GM12874 (cell line): ENCODE results near the gene KLB.

Experiments
- TF ChIP-seq, protein P1 (sequence below): IDR thresholded peaks from 2 replicates; pipeline ENCODE4 v1.5.1; 2011; ENCODE audit warnings: low read depth, mild to moderate bottlenecking, control low read depth, low read length, moderate library complexity; ENCODE audit not compliant: insufficient read depth

The KLB gene

DNA sequence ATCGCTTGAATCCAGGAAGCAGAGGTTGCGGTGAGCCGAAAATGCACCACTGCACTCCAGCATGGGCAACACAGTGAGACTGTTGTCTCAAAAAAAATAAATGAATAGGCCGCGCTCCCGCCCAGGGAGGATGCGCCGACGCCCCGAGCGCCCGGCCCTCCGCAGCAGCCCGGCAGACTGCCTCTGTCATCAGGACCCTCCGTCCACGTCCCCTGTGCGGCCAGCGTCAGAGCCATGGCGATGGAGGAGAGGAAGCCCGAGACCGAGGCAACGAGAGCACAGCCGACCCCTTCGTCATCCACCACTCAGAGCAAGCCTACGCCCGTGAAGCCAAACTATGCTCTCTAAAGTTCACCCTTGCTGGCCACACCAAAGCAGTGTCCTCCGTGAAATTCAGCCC, 73.5 kb downstream of the KLB start:
- TF ChIP-seq, protein P1, sequence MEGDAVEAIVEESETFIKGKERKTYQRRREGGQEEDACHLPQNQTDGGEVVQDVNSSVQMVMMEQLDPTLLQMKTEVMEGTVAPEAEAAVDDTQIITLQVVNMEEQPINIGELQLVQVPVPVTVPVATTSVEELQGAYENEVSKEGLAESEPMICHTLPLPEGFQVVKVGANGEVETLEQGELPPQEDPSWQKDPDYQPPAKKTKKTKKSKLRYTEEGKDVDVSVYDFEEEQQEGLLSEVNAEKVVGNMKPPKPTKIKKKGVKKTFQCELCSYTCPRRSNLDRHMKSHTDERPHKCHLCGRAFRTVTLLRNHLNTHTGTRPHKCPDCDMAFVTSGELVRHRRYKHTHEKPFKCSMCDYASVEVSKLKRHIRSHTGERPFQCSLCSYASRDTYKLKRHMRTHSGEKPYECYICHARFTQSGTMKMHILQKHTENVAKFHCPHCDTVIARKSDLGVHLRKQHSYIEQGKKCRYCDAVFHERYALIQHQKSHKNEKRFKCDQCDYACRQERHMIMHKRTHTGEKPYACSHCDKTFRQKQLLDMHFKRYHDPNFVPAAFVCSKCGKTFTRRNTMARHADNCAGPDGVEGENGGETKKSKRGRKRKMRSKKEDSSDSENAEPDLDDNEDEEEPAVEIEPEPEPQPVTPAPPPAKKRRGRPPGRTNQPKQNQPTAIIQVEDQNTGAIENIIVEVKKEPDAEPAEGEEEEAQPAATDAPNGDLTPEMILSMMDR = no peak

DNA sequence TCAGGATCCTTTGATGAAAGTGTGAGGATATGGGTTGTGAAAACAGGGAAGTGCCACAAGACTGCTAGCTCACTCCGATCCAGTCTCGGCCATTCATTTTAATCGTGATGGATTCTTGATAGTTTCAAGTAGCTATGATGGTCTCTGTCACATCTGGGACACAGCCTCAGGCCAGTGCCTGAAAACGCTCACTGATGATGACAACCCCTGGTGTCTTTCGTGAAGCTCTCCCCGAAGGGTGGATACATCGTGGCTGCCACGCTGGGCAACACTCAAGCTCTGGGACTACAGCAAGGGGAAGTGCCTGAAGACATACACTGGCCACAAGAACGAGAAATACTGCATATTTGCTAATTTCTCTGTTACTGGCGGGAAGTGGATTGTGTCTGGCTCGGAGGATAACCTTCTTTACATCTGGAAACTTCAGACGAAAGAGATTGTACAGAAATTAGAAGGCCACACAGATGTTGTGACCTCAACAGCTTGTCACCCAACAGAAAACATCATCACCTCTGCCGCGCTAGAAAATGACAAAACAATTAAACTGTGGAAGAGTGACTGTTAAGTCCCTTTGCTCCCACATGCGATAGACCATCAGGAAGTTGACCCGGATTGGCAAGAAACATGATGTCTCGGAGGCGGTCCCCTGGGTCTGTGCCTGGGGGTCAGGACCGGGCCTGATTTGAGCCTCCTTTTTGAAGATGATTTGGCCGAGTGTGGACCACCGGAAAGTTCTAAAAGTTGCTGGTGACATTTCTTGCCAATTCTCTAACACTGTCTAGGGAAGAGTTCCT, 74.4 kb downstream of the KLB start:
- TF ChIP-seq, protein P1 = no peak

DNA sequence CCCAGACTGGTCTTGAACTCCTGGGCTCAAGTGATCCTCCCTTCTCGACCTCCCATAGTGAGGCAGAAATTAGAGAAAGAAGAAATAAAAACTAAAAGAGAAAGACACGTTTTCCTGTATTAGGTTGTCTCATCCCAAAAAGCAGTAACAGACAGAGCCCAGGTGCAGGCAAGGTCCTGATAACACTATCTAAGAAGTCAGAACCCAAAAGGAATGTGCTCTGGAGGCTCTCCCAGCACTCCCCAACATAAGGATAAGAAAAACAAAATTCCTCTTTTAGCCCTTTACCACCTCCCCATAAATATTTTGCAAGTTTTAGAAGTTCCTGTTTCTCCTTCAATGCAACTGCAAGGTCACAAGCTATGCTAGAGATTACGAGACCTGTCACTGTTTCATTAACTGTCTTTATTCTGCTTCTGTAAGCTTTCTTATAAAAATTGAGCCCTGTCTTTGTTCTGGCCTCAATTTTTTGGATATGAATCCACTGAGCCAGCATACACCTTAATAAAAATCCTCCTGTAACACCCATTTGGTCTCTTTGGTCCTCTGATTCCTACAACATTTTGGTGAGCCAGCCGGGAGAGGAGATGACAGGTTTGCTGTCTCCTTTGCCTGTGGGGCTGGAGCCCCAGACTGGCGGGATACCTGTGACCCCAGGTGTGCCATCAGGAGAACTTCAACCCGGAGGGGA, 78.0 kb downstream of the KLB start:
- TF ChIP-seq, protein P1 = no peak

DNA sequence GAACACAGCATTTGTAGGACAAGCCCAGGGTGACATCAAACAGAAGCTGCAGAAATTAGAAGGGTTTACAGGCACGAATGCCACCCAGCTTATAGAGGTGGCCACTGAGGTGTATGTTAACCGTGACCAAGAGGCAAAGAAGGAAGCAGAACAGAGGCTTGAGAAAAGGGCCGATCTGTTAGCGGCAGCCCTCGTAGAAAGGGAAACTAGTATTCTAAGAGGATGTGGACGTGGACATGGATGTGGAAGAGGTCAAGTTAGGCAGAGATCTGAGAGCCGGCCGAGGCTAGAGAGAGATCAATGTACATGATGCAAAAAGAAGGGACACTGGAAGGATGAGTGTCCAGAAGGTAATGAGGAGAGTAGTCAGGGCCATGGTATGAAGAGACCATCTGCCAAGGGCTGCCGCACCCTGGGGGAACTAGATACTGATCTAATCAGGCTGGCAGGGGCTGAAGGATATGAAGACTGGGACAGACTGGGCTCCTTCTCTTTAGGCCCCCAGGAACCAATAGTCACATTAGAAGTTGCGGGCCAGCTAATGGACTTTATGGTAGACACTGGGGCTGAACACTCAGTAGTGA, 79.6 kb downstream of the KLB start:
- TF ChIP-seq, protein P1 = no peak

DNA sequence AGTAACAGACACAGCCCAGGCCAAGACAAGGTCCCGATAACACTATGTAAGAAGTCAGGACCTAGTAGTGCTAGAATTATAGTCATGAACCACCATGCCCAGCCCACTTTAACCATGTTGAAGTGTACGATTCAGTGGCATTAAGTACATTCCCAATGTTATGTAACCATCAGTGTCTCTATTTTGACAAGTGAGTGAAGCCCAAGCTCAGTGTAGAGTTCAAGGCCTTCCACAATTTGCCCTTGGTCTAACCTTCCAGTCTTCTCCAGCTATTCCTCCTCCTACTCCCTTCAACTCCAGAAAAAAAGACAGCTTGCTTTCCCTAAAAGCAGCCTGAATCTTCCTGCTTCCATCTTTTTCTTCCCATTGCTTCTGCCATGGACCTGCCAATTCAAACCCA, 83.6 kb downstream of the KLB start:
- TF ChIP-seq, protein P1 = no peak

DNA sequence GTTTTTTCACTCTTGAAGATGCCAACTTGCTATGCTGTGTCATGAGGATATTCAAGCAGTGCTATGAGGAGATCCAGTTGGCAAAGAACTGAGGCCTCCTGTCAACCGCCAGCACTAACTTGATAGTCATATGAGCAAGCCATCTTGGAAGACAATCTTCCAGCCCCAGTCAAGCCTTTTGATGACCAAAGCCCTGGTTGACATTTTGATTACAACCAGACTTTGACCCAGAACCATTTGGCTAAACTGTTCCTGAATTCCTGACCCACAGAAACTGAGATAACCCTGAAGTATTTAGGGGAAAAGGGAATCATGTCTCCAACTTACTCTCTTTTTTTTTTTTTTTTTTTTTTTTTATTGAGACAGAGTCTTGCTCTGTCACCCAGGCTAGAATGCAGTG, 87.6 kb downstream of the KLB start:
- TF ChIP-seq, protein P1 = no peak

DNA sequence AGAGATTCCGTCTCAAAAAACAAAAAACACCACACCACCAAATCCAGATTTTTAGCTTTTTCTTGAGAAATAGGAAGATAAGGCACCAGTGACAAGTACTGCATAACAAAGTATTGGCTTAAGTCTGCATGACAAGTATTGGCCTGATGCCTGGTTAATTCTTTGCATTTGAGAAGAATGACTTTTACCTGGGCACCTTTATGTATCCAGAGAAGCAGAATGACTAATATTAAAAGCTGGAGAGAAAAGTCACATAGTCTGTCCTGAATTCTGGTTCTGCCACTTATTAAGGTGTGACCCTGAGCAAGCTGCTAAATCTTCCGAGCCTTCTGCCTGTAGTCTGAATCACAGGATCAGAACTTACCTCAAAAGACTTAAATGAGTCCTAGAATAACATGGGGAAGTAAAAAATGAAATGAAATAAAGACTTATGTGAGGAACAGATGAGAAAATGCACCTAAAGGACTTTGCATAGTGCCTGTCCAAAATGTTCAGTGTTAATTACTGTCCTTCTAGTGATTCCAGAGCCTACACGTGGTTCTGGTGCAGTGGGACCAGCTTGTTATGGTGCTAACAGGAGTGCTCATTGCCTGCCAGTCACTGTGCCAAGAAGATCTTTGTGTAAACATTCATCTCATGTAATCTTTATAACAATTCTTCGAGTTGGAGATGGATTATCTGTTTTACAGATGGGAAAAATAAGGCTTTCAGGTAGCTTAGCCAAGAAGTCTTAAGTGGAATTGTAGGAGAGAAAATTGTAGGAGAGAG, 88.9 kb downstream of the KLB start:
- TF ChIP-seq, protein P1 = no peak
